SK-N-MC (cell line): Measurements from ENCODE around the gene SEC31A.

ENCODE experiments used
- DNase-seq: peaks from one replicate; pipeline ENCODE4 v3.0.0-alpha.2; 2011; ENCODE audit warnings: low read depth, low spot score
- H3K27ac ChIP-seq: fragments of 200-600 bp; sonication (generic); 2 replicates; pipeline ENCODE4 v1.5.1; 2016; ENCODE audit warnings: mixed run types
- H3K36me3 ChIP-seq: fragments of 200-600 bp; sonication (generic); 2 replicates; pipeline ENCODE4 v1.6.1; 2017; ENCODE audit warnings: antibody characterized with exemption, low read length, mixed read lengths; ENCODE audit not compliant: insufficient read depth
- H3K4me3 ChIP-seq: fragments of 200-600 bp; sonication (generic); 2 replicates; pipeline ENCODE4 v1.5.1; 2016
- H3K9ac ChIP-seq: fragments of 200-600 bp; sonication (generic); 2 replicates; pipeline ENCODE4 v1.8.0; 2017; ENCODE audit warnings: mixed run types, mixed read lengths; ENCODE audit not compliant: insufficient read length
- H3K9me3 ChIP-seq: fragments of 200-600 bp; sonication (generic); 2 replicates; pipeline ENCODE4 v1.6.1; 2017; ENCODE audit warnings: low read depth, mild to moderate bottlenecking, antibody characterized with exemption, low read length, moderate library complexity, mixed read lengths
- EZH2 ChIP-seq: fragments of 200-600 bp; sonication (generic); IDR thresholded peaks from one replicate; pipeline ENCODE4 v1.6.1; 2017; ENCODE audit warnings: antibody characterized with exemption
- FOXP2 ChIP-seq: optimal IDR thresholded peaks from 2 replicates; pipeline ENCODE3; 2011; ENCODE audit warnings: mild to moderate bottlenecking, moderate library complexity; ENCODE audit not compliant: insufficient read depth; ENCODE audit errors: extremely low read length, control extremely low read depth
- POLR2AphosphoS5 ChIP-seq: IDR thresholded peaks from 2 replicates; pipeline ENCODE4 v1.6.1; 2012; ENCODE audit warnings: mild to moderate bottlenecking, low read depth, low read length, borderline replicate concordance

The SEC31A gene

GRCh38 chr4:82792912-82793649 lies 97.9 kb downstream of the SEC31A start:
- Histone ChIP-seq H3K36me3 (peaks cover 4% of the 10 kb centered on the region; the same call in 1 of the 2 replicates), H3K9me3 (no peaks in the 10 kb centered on the region), H3K27ac (no peak overlapping the region), H3K4me3 (no peak overlapping the region), H3K9ac (no peak overlapping the region)
- no peak for TF ChIP-seq FOXP2
- TF ChIP-seq EZH2 = no peak
- no peak for TF ChIP-seq POLR2AphosphoS5
- no peak for DNase-seq

- Histone ChIP-seq H3K9ac (no peak overlapping the region), H3K9me3 (no peaks in the 10 kb centered on the region), H3K36me3 (peaks cover 4% of the 10 kb centered on the region; the same call in 1 of the 2 replicates), H3K4me3 (no peak overlapping the region), H3K27ac (no peak overlapping the region)
- DNase-seq = no peak
- TF ChIP-seq FOXP2 (no peak), POLR2AphosphoS5 (no peak), EZH2 (no peak)
These were observed 99.8 kb downstream of the SEC31A start for GRCh38 chr4:82791179-82791578.

GRCh38 chr4:82790060-82790660 lies 100.8 kb downstream of the SEC31A start:
- DNase-seq = no peak
- H3K9ac ChIP-seq = no peak overlapping the region
- H3K27ac ChIP-seq = no peak overlapping the region
- TF ChIP-seq EZH2 (no peak), POLR2AphosphoS5 (no peak), FOXP2 (no peak)
- no peaks in the 10 kb centered on the region for H3K9me3 ChIP-seq
- peaks cover 3% of the 10 kb centered on the region; the same call in 1 of the 2 replicates for H3K36me3 ChIP-seq
- H3K4me3 ChIP-seq = no peak overlapping the region

- no peak for DNase-seq
- no peaks in the 10 kb centered on the region for H3K36me3 ChIP-seq
- TF ChIP-seq EZH2 = no peak
- H3K9ac ChIP-seq = no peak overlapping the region
- H3K9me3 ChIP-seq = no peaks in the 10 kb centered on the region
- H3K4me3 ChIP-seq = no peak overlapping the region
- H3K27ac ChIP-seq = no peak overlapping the region
These were observed 101.8 kb downstream of the SEC31A start for GRCh38 chr4:82789025-82789776.

- DNase-seq = no peak
- no peak overlapping the region for H3K4me3 ChIP-seq
- no peak overlapping the region for H3K9ac ChIP-seq
- no peaks in the 10 kb centered on the region for H3K36me3 ChIP-seq
- no peak overlapping the region for H3K27ac ChIP-seq
- TF ChIP-seq FOXP2 (no peak), EZH2 (no peak)
- H3K9me3 ChIP-seq = no peaks in the 10 kb centered on the region
These were observed 103.6 kb downstream of the SEC31A start for GRCh38 chr4:82787342-82787741.

- Histone ChIP-seq H3K36me3 (no peaks in the 10 kb centered on the region), H3K4me3 (no peak overlapping the region), H3K9ac (no peak overlapping the region), H3K27ac (no peak overlapping the region), H3K9me3 (no peaks in the 10 kb centered on the region)
- DNase-seq = no peak
- TF ChIP-seq EZH2 = no peak
- no peak for TF ChIP-seq FOXP2
- TF ChIP-seq POLR2AphosphoS5 = no peak
These were observed 104.1 kb downstream of the SEC31A start for GRCh38 chr4:82786828-82787227.

GRCh38 chr4:82785611-82786400 lies 105.1 kb downstream of the SEC31A start:
- peak overlapping the region; percentile 69 for H3K4me3 ChIP-seq
- no peak for TF ChIP-seq EZH2
- no peak for TF ChIP-seq POLR2AphosphoS5
- TF ChIP-seq FOXP2 = no peak
- DNase-seq = no peak
- H3K9ac ChIP-seq = no peak overlapping the region
- no peaks in the 10 kb centered on the region for H3K9me3 ChIP-seq
- no peaks in the 10 kb centered on the region for H3K36me3 ChIP-seq
- H3K27ac ChIP-seq = peak overlapping the region; percentile 79

- DNase-seq = peak; percentile 76
- Histone ChIP-seq H3K9ac (peak overlapping the region; percentile 43), H3K27ac (peak overlapping the region; percentile 79), H3K9me3 (no peaks in the 10 kb centered on the region), H3K4me3 (peak overlapping the region; percentile 69), H3K36me3 (no peaks in the 10 kb centered on the region)
- TF ChIP-seq POLR2AphosphoS5 (no peak; the same call in 1 of the 2 replicates), FOXP2 (no peak), EZH2 (no peak)
These were observed 106.0 kb downstream of the SEC31A start for GRCh38 chr4:82784681-82785610.
